ENCODE measurements around the gene PEX6. TPM values are rescaled to one million over a fixed set of nuclear protein-coding genes. Genes with fewer than 3 reads are reported as not detected.

Gene PEX6
- total RNA-seq, result 11.0 and 16.2 TPM in 2 replicates

GRCh38 chr6:42978839-42979522, at the start of gene PEX6:
TSS of gene PEX6 (minus strand) at chr6:42979181. CDS start at chr6:42979150, 31 bp downstream.

DNA sequence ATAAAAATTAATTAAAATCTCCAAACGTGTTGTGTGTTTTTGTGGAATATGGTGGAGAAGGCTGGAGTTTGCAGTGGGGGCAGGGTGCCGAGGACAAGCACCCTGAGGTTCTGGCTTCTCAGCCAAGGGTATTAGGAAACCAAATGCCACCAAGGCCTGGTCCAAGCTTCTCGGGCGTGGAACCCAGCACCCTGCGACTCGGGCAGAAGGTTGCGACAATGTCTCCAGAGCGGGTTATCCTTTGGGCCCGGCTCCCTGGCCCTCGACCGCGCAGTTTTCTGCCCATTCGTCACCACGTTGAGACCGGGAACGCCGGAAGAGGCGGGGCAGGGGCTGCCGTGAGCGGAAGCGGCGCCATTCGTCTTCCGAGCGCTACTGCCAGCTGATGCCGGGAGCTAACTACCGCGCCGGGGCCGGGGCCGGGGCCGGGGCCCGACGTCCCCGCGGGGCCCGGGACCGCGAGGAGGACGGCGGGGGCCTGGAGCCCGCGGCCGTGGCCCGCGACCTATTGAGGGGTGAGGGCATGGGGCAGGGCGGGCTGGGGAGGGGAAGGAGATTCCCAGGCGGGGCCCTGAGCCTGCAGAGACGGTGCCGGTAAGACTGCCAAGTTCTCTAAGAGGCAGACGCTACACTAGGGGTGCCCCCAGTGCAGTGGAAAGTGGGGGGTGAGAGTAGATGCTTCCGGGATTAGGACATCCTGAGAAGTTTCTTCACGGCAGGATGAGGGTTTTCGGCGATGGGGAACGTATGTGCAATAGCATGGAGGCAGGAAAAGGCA, 42.5 kb upstream of the PEX6 start, which contains the start of gene RRP36:
RRP36 (plus strand) TSS at position 354 of the 778 bp plus-strand sequence; CDS start at position 386, 32 bp downstream.

GRCh38 chr6:43013843-43014433, 35.0 kb upstream of the PEX6 start, which contains the start of the genes KLHDC3 and MEA1:
TSS of gene KLHDC3 (plus strand) at chr6:43014249. CDS start at chr6:43017193, 2,944 bp downstream.
TSS of gene MEA1 (minus strand) at chr6:43013946. CDS start at chr6:43013813, 133 bp downstream.

GRCh38 chr6:42984001-42984923, 5.3 kb upstream of the PEX6 start, which contains the start of gene PPP2R5D:
TSS of gene PPP2R5D (plus strand) at chr6:42984570. CDS start at chr6:42984678, 108 bp downstream.

GRCh38 chr6:42960243-42961019, 18.6 kb downstream of the PEX6 start, which contains the start of gene GNMT:
TSS of gene GNMT (plus strand) at chr6:42960754. CDS start at chr6:42960768, 14 bp downstream.

DNA sequence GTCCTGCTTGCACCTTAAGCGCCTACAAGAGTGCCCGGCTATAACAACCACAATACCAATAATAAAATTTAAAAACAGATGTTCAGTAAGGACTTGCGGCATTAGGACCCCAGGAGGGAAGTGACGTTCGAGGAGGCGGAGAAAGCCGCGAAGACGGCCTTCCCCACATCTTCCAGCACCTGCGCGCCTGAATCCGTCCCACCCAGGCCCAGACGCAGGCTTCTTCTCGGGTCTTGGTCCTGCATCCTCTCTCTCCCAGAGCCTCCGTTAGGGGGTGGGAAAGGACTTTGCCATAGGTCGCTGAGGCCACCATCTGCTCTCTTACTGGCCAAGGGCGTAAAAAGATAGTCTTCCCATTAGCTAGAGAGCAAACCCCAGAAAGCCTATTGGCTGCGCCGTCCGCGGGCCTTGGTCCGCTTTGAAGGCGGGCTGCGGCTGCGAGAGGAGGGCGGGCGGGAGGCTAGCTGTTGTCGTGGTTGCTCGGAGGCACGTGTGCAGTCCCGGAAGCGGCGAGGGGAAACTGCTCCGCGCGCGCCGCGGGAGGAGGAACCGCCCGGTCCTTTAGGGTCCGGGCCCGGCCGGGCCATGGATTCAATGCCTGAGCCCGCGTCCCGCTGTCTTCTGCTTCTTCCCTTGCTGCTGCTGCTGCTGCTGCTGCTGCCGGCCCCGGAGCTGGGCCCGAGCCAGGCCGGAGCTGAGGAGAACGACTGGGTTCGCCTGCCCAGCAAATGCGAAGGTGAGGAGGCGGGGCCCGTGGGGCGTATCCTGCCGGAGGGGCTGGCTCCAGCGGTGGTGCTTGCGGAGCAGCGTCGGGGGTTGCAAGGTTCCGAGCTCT, 49.8 kb downstream of the PEX6 start, which contains the start of gene CNPY3:
CNPY3 (plus strand) TSS at position 495 of the 835 bp plus-strand sequence; CDS start at position 586, 91 bp downstream.

GRCh38 chr6:42915732-42916131, 63.2 kb downstream of the PEX6 start, which contains the start of gene PTCRA:
TSS of gene PTCRA (plus strand) at chr6:42916053. CDS start at chr6:42916070, 17 bp downstream.

Other genes with a start within 250 kb of the PEX6 start
- gene TBCC, start 233.1 kb downstream of the PEX6 start, total RNA-seq, result 25.3 and 34.7 TPM in 2 replicates
- gene BICRAL, start 197.1 kb downstream of the PEX6 start, total RNA-seq, result 3.6 and 4.2 TPM in 2 replicates
- 95.1 and 98.3 TPM in 2 replicates for gene RPL7L1, start 99.6 kb downstream of the PEX6 start, total RNA-seq
- not detected in 2 replicates for gene PTCRA, start 63.1 kb downstream of the PEX6 start, total RNA-seq
- 24.3 and 26.7 TPM in 2 replicates for gene CNPY3, start 49.7 kb downstream of the PEX6 start, total RNA-seq
- gene GNMT, start 18.4 kb downstream of the PEX6 start, total RNA-seq, result not detected in 2 replicates
- gene PPP2R5D, start 5.4 kb upstream of the PEX6 start, total RNA-seq, result 35.6 and 39.7 TPM in 2 replicates
- gene MEA1, start 34.8 kb upstream of the PEX6 start, total RNA-seq, result 75.2 and 88.8 TPM in 2 replicates
- 99.6 and 118 TPM in 2 replicates for gene KLHDC3, start 35.1 kb upstream of the PEX6 start, total RNA-seq
- 68.4 and 69.9 TPM in 2 replicates for gene RRP36, start 42.4 kb upstream of the PEX6 start, total RNA-seq
- gene CUL7, start 74.7 kb upstream of the PEX6 start, total RNA-seq, result 27.1 and 30.5 TPM in 2 replicates
- gene MRPL2, start 80.3 kb upstream of the PEX6 start, total RNA-seq, result 14.3 and 17.7 TPM in 2 replicates
- gene KLC4, start 80.5 kb upstream of the PEX6 start, total RNA-seq, result 9.4 and 13.6 TPM in 2 replicates
- gene PTK7, start 97.1 kb upstream of the PEX6 start, total RNA-seq, result 82.6 and 84.1 TPM in 2 replicates
- 21.5 and 27.3 TPM in 2 replicates for gene SRF, start 192.1 kb upstream of the PEX6 start, total RNA-seq
- gene CUL9, start 203.0 kb upstream of the PEX6 start, total RNA-seq, result 10.9 and 16.4 TPM in 2 replicates

Data from cardiac atrium fibroblast (primary cell).